Jurkat, Clone E6-1 (cell line): ENCODE results near the gene ANKRD11.

Experiments
- DNase-seq: peaks from one replicate; pipeline ENCODE4 v3.0.0-alpha.2; 2011; ENCODE audit warnings: low read depth, low spot score
- H3K4me3 ChIP-seq: 2 replicates; pipeline ENCODE4 v1.5.1; 2011; ENCODE audit warnings: mild to moderate bottlenecking, low read length, control low read depth, moderate library complexity

The ANKRD11 gene

GRCh38 chr16:89507834-89508590, 17.7 kb upstream of the ANKRD11 start, which contains the start of gene SPG7:
Gene SPG7, plus strand, starts transcription at chr16:89508403. Its CDS starts 15 bp downstream, at chr16:89508418.
- DNase-seq = peak; percentile 79
- peak within 1 kb of the TSS; percentile 90 for H3K4me3 ChIP-seq

- DNase-seq = no peak
- H3K4me3 ChIP-seq = peak overlapping the region; percentile 90
These were observed 17.0 kb upstream of the ANKRD11 start for GRCh38 chr16:89507214-89507833.

- peak overlapping the region; percentile 90 for H3K4me3 ChIP-seq
- DNase-seq = no peak
These were observed 16.4 kb upstream of the ANKRD11 start for GRCh38 chr16:89506791-89507191.

- H3K4me3 ChIP-seq = peak overlapping the region; percentile 61
- DNase-seq = no peak
These were observed 15.7 kb upstream of the ANKRD11 start for GRCh38 chr16:89506113-89506504.

GRCh38 chr16:89505204-89506112, 15.1 kb upstream of the ANKRD11 start:
- peak; percentile 98 for DNase-seq
- H3K4me3 ChIP-seq = peak overlapping the region; percentile 61

GRCh38 chr16:89504091-89504490, 13.7 kb upstream of the ANKRD11 start:
- no peak for DNase-seq
- no peak overlapping the region for H3K4me3 ChIP-seq

GRCh38 chr16:89502081-89502843, 11.9 kb upstream of the ANKRD11 start:
- no peak overlapping the region for H3K4me3 ChIP-seq
- DNase-seq = no peak

- DNase-seq = no peak
- H3K4me3 ChIP-seq = no peak overlapping the region
These were observed 9.4 kb upstream of the ANKRD11 start for GRCh38 chr16:89499767-89500166.

- DNase-seq = no peak
These were observed 8.5 kb upstream of the ANKRD11 start for GRCh38 chr16:89498839-89499238.

GRCh38 chr16:89495121-89495520, 4.8 kb upstream of the ANKRD11 start:
- no peak overlapping the region for H3K4me3 ChIP-seq
- DNase-seq = no peak

More at GRCh38 chr16:89498839-89499238, 8.5 kb upstream of the ANKRD11 start:
- no peak overlapping the region for H3K4me3 ChIP-seq

- H3K4me3 ChIP-seq = no peak overlapping the region
- no peak for DNase-seq
These were observed 3.4 kb upstream of the ANKRD11 start for GRCh38 chr16:89493776-89494175.

GRCh38 chr16:89491974-89492687, 1.8 kb upstream of the ANKRD11 start:
- peak overlapping the region; percentile 92 for H3K4me3 ChIP-seq
- DNase-seq = no peak

- DNase-seq = peak; percentile 44
- H3K4me3 ChIP-seq = peak overlapping the region; percentile 92
These were observed 993 bp upstream of the ANKRD11 start for GRCh38 chr16:89491238-89491869.

GRCh38 chr16:89489898-89490438, 393 bp downstream of the ANKRD11 start:
- DNase-seq = no peak
- H3K4me3 ChIP-seq = peak overlapping the region; percentile 81

- DNase-seq = peak; percentile 97
- peak overlapping the region; percentile 81 for H3K4me3 ChIP-seq
These were observed 1.1 kb downstream of the ANKRD11 start for GRCh38 chr16:89489040-89489897.

GRCh38 chr16:89485701-89486246, 4.6 kb downstream of the ANKRD11 start:
- no peak overlapping the region for H3K4me3 ChIP-seq
- no peak for DNase-seq
